Tibial nerve (tissue), 4 donors: ENCODE data around the gene VWCE.
"Not testable (repeated sequence)": the region's sequence is repeated elsewhere in the genome, so short reads cannot be mapped to it uniquely, and the experiment has no call there.

ENCODE experiments used
- EP300 ChIP-seq, 2 donors: sonication (generic); formaldehyde crosslinking; IDR thresholded peaks; one replicate each; pipeline ENCODE4 v1.6.1; 2017; ENCODE audit warnings: antibody characterized with exemption in 2 of 2, mild to moderate bottlenecking in 1 of 2
- POLR2A ChIP-seq, 2 donors: fragments of 450-650 bp; IDR thresholded peaks; one replicate each; pipeline ENCODE4 v1.6.1; 2017; ENCODE audit warnings: antibody characterized with exemption in 2 of 2, mild to moderate bottlenecking in 2 of 2, moderate library complexity in 2 of 2
- TF ChIP-seq, protein P1 (sequence below), 5 experiments: fragments of 200-600 bp in 3 of 5; fragments of 450-650 bp in 2 of 5; sonication (generic) in 3 of 5; IDR thresholded peaks; one replicate each; pipeline ENCODE4 v1.5.1; 2016 to 2019; ENCODE audit warnings: antibody characterized with exemption in 5 of 5, mild to moderate bottlenecking in 3 of 5, moderate library complexity in 2 of 5

DNA sequence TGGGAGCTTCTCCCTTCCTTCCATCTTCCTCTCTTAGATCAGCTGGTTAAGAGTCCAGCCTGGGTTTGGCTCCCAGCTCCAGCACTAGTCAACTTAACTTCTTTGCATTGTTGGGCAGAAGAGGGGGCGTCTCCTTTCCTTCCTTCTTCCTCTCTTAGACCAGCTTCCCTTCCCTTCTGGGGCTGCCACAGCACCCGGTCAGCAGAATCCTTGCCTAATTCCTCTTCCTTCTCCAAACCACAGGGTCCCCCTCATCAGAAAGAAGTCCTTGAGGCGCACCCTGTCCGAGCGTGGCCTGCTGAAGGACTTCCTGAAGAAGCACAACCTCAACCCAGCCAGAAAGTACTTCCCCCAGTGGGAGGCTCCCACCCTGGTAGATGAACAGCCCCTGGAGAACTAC lies 53.6 kb downstream of the VWCE start:
- TF ChIP-seq, protein P1, sequence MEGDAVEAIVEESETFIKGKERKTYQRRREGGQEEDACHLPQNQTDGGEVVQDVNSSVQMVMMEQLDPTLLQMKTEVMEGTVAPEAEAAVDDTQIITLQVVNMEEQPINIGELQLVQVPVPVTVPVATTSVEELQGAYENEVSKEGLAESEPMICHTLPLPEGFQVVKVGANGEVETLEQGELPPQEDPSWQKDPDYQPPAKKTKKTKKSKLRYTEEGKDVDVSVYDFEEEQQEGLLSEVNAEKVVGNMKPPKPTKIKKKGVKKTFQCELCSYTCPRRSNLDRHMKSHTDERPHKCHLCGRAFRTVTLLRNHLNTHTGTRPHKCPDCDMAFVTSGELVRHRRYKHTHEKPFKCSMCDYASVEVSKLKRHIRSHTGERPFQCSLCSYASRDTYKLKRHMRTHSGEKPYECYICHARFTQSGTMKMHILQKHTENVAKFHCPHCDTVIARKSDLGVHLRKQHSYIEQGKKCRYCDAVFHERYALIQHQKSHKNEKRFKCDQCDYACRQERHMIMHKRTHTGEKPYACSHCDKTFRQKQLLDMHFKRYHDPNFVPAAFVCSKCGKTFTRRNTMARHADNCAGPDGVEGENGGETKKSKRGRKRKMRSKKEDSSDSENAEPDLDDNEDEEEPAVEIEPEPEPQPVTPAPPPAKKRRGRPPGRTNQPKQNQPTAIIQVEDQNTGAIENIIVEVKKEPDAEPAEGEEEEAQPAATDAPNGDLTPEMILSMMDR (IDR thresholded peaks at IDR 0.05) = not testable (repeated sequence)
- TF ChIP-seq POLR2A, EP300 (IDR thresholded peaks at IDR 0.05): not testable (repeated sequence)
